Left lung (tissue), 10 donors: ENCODE measurements around the gene PUSL1. TPM values are rescaled to one million over a fixed set of nuclear protein-coding genes. Genes with fewer than 3 reads are reported as not detected.

Source experiments
- ATAC-seq: fragments of 200-7000 bp; cut with Tn5 transposase; one replicate; pipeline ENCODE4 v1.9.1; 2020; ENCODE audit warnings: moderate library complexity
- DNase-seq, 4 donors: peaks; one replicate each; pipeline ENCODE4 v3.0.0-alpha.2; 2013 to 2020
- H3K27ac ChIP-seq, 2 donors: fragments of 200-600 bp; sonication (generic) in 1 of 2; one replicate each; pipeline versions ENCODE4 v1.5.0 to v1.8.0; 2020 to 2021
- H3K27me3 ChIP-seq, 2 donors: fragments of 200-600 bp; sonication (generic) in 1 of 2; one replicate each; pipeline versions ENCODE4 v1.5.0 to v1.8.0; 2020 to 2021
- H3K36me3 ChIP-seq, 2 donors: fragments of 200-600 bp; sonication (generic) in 1 of 2; one replicate each; pipeline versions ENCODE4 v1.5.0 to v1.8.0; 2020 to 2021
- H3K4me1 ChIP-seq, 2 donors: fragments of 200-600 bp; one replicate each; pipeline ENCODE4 v1.8.0; 2021
- H3K4me3 ChIP-seq, 2 donors: fragments of 200-600 bp; sonication (generic) in 1 of 2; one replicate each; pipeline versions ENCODE4 v1.5.0 to v1.8.0; 2020 to 2021; ENCODE audit warnings: mild to moderate bottlenecking in 1 of 2
- H3K9me3 ChIP-seq, 2 donors: fragments of 200-600 bp; sonication (generic) in 1 of 2; one replicate each; pipeline versions ENCODE4 v1.5.0 to v1.8.0; 2020 to 2021
- intact Hi-C, 2 donors: fragments of 100-400 bp; cut with DNase I; formaldehyde crosslinking; loops; one replicate each; pipeline versions ENCODE4 v1.11.2 to v1.14.2; 2022
- polyA plus RNA-seq, 6 donors: library from polyadenylated mRNA; unstranded; fragments of 120-200 nt; gene quantifications; one replicate each; pipeline ENCODE4 v1.2.1, GENCODE V29; 2013; ENCODE audit not compliant: insufficient read length in 6 of 6
- total RNA-seq, 2 donors: library from RNA; stranded (reverse); fragmentation: NEBNext Ultra II Directional; extraction: Animal tissue kit (Norgen Biotek cat#: 25700); gene quantifications; one replicate each; pipeline ENCODE4 v1.2.1, GENCODE V29; 2021
- TF ChIP-seq, protein P1 (sequence below), 2 donors: fragments of 200-600 bp; sonication (generic) in 1 of 2; IDR thresholded peaks; one replicate each; pipeline versions ENCODE4 v1.5.0 to v1.8.0; 2021; ENCODE audit warnings: antibody characterized with exemption in 2 of 2
- donor health status: DM: no; HTN: yes; CAD: no.
- donor health status: DM: no; HTN: no; CAD: no.

The PUSL1 gene
- total and polyA plus RNA-seq, 8 donors, result 4.3 to 18.3 (median 8.7) TPM

DNA sequence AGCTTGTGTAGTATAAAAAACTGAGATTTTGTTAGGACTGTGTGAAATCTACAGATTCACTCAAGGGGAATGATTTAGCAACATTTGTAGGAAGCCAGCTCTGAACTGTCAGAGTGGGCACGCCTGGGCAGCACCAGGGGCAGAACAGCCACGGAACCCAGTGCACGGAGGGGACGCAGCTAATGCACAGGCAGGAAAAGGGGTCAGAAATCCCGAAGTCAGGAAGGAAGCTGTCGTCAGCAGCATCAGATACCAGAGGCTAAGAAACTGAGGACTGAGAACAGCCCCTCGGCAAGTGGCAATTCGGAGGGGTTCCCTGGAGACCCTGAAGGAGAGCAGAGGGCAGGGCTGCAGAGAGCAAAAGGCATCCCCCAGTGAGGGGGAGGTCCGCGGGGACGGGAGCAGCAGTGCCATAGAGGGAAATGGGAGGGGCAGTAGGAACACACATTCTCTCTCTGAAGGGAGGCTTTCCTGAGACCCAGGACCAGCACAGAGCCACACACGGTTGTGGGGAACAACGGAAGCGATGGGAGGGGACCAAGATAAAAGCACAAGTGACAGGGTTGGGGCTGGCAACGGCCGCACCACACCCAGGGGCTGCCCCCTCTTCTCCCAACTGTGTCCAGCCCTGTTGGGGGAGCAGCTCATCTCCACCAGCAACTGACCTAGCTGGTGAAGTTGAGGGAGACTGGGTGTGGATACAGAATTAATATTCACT is 47.4 kb upstream of the PUSL1 start:
- no peak overlapping the region for H3K4me3 ChIP-seq
- ATAC-seq (no peak), DNase-seq (no peak)
- intact Hi-C loops, result no loop called here
- no peaks in the 10 kb centered on the region for H3K27me3 ChIP-seq
- TF ChIP-seq, protein P1, sequence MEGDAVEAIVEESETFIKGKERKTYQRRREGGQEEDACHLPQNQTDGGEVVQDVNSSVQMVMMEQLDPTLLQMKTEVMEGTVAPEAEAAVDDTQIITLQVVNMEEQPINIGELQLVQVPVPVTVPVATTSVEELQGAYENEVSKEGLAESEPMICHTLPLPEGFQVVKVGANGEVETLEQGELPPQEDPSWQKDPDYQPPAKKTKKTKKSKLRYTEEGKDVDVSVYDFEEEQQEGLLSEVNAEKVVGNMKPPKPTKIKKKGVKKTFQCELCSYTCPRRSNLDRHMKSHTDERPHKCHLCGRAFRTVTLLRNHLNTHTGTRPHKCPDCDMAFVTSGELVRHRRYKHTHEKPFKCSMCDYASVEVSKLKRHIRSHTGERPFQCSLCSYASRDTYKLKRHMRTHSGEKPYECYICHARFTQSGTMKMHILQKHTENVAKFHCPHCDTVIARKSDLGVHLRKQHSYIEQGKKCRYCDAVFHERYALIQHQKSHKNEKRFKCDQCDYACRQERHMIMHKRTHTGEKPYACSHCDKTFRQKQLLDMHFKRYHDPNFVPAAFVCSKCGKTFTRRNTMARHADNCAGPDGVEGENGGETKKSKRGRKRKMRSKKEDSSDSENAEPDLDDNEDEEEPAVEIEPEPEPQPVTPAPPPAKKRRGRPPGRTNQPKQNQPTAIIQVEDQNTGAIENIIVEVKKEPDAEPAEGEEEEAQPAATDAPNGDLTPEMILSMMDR (IDR thresholded peaks at IDR 0.05), result no peak
- peak overlapping the region in 1 of 2 donors; percentile 45 for H3K27ac ChIP-seq
- peaks cover 0 to 85% of the 10 kb centered on the region in 2 donors for H3K36me3 ChIP-seq
- peaks cover 0 to 7% of the 10 kb centered on the region in 2 donors for H3K4me1 ChIP-seq
- H3K9me3 ChIP-seq, result no peaks in the 10 kb centered on the region

DNA sequence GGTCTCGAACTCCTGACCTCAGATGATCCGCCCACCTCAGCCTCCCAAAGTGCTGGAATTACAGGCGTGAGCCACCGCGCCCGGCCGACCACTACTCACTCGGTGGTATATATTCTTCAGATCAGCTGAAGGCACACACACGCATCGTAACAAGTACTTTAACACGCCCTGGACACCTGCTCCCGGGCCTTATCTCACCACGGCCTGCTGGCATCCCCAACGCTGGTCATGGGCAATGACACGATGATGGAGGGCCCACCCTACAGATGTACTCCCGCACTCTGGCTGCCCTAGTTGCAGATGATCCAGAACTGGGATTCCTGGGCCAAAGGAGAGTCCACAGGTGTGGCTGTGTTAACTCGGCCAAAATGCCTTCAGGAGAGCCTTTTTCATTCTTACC is 46.3 kb upstream of the PUSL1 start:
- Histone ChIP-seq H3K4me3 (no peak overlapping the region), H3K4me1 (peaks cover 0 to 7% of the 10 kb centered on the region in 2 donors), H3K27ac (no peak overlapping the region), H3K36me3 (peaks cover 0 to 85% of the 10 kb centered on the region in 2 donors), H3K9me3 (no peaks in the 10 kb centered on the region), H3K27me3 (no peaks in the 10 kb centered on the region)
- no peak for ATAC-seq
- TF ChIP-seq, protein P1 (IDR thresholded peaks at IDR 0.05), result no peak
- intact Hi-C loops, result no loop called here
- DNase-seq, result no peak

DNA sequence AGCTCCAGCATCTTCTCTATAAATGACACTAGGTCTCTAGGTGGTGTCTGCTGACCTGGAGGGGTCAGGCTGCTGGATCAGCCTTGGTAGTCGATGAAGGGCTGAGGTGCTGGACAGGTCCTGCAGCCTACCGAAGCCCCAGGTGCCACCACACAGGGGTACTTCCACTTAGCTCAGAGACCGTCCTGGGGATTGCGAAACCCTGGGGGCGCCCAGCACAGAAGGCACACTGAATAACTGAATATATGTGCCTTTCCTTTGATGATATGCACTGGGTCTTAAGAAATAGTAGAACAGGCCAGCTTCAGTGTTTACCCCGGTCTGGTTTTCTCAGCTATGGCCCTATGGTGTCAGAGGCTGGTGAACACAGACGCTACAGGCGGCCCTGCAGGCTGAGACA is 45.6 kb upstream of the PUSL1 start:
- TF ChIP-seq, protein P1 (IDR thresholded peaks at IDR 0.05), result no peak
- ATAC-seq (no peak), DNase-seq (no peak)
- Histone ChIP-seq H3K36me3 (peaks cover 0 to 90% of the 10 kb centered on the region in 2 donors), H3K27ac (no peak overlapping the region), H3K27me3 (no peaks in the 10 kb centered on the region), H3K4me1 (peaks cover 0 to 7% of the 10 kb centered on the region in 2 donors), H3K9me3 (no peaks in the 10 kb centered on the region), H3K4me3 (no peak overlapping the region)
- intact Hi-C loops, result no loop called here

DNA sequence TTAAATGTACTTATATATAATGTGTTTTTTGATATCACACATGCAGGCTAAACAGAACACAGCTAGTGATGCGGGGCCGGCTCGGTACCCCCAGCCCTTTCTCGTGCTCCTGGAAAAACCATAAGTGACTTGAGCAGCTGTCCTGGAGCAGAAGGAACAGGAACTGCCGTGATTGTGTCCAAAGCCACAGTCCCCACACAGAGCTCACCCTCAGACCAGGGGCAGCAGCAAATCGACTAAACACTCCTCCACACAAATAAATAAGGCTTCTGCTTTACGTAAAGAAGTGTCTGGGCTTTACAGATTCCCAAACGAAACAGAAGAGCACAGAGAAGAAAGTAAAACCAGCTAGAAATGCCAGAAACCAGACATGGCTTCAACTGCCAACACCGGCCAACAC is 44.4 kb upstream of the PUSL1 start:
- H3K36me3 ChIP-seq, result peaks cover 0 to 98% of the 10 kb centered on the region in 2 donors
- no peak for ATAC-seq
- H3K27ac ChIP-seq, result no peak overlapping the region
- TF ChIP-seq, protein P1 (IDR thresholded peaks at IDR 0.05), result no peak
- intact Hi-C loops, result no loop called here
- DNase-seq, result no peak
- H3K4me3 ChIP-seq, result no peak overlapping the region
- no peaks in the 10 kb centered on the region for H3K9me3 ChIP-seq
- no peaks in the 10 kb centered on the region for H3K27me3 ChIP-seq
- peaks cover 0 to 7% of the 10 kb centered on the region in 2 donors for H3K4me1 ChIP-seq

DNA sequence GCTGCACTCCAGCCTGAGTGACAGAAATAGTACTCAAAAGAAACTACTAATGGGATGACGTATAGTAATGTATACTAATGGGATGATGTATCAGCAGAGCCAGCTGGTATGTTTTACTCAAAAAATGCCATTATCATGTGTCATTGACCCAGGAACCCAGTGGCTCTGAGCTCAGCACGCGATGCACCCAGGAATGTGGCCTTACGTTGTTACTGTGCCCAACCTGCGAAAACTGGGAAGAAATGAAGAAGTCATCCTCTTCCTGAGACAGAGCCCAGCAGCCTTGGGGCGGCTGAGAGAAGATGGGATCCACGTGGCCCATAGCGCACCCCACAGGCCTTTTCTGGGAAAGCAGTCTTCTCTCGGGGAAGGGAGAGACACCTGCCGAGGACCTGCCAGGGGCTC is 43.5 kb upstream of the PUSL1 start:
- Histone ChIP-seq H3K27ac (no peak overlapping the region), H3K27me3 (no peaks in the 10 kb centered on the region), H3K4me3 (no peak overlapping the region), H3K4me1 (peaks cover 0 to 10% of the 10 kb centered on the region in 2 donors), H3K9me3 (no peaks in the 10 kb centered on the region), H3K36me3 (peaks cover 0 to 89% of the 10 kb centered on the region in 2 donors)
- intact Hi-C loops, result no loop called here
- DNase-seq, result no peak
- TF ChIP-seq, protein P1 (IDR thresholded peaks at IDR 0.05), result no peak
- no peak for ATAC-seq
